HepG2 (cell line): ENCODE measurements around the gene ABCG5. TPM values are rescaled to one million over a fixed set of nuclear protein-coding genes. Genes with fewer than 3 reads are reported as not detected.

ENCODE experiments used
- BORCS8-MEF2B ChIP-seq: sonication (generic); formaldehyde crosslinking; IDR thresholded peaks from 2 replicates; pipeline ENCODE4 v1.8.0; 2022; ENCODE audit warnings: mild to moderate bottlenecking, missing genetic modification reagents
- CHCHD3 ChIP-seq: sonication (generic); formaldehyde crosslinking; IDR thresholded peaks from 2 replicates; pipeline ENCODE4 v1.8.0; 2022; ENCODE audit warnings: mild to moderate bottlenecking, missing genetic modification reagents, moderate library complexity
- FUBP1 ChIP-seq: sonication (generic); formaldehyde crosslinking; IDR thresholded peaks from 2 replicates; pipeline ENCODE4 v1.5.1; 2020; ENCODE audit warnings: missing genetic modification reagents, mild to moderate bottlenecking, borderline replicate concordance
- HCFC1 ChIP-seq: fragments of 150-350 bp; IDR thresholded peaks from 2 replicates; pipeline ENCODE4 v1.6.1; 2014; ENCODE audit warnings: low read depth, low read length
- JDP2 ChIP-seq: sonication (generic); formaldehyde crosslinking; IDR thresholded peaks from 2 replicates; pipeline ENCODE4 v1.8.1; 2022; ENCODE audit warnings: missing genetic modification reagents, borderline replicate concordance
- MEF2D ChIP-seq: sonication (generic); formaldehyde crosslinking; IDR thresholded peaks from 2 replicates; pipeline ENCODE4 v1.5.1; 2020; ENCODE audit warnings: mild to moderate bottlenecking, missing genetic modification reagents
- MIXL1 ChIP-seq: IDR thresholded peaks from 2 replicates; pipeline ENCODE4 v1.6.1; 2016
- NBN ChIP-seq: fragments of 450-650 bp; conservative IDR thresholded peaks from 2 replicates; pipeline ENCODE4 v1.6.1; 2017
- NR1H2 ChIP-seq: sonication (generic); formaldehyde crosslinking; IDR thresholded peaks from 2 replicates; pipeline ENCODE4 v1.8.1; 2022; ENCODE audit warnings: low read depth, missing genetic modification reagents, borderline replicate concordance
- POLR2AphosphoS5 ChIP-seq: IDR thresholded peaks from 2 replicates; pipeline ENCODE4 v1.6.1; 2012; ENCODE audit warnings: low read depth, low read length
- SSRP1 ChIP-seq: IDR thresholded peaks from 2 replicates; pipeline ENCODE4 v1.6.1; 2016; ENCODE audit warnings: control low read depth
- TCF7L2 ChIP-seq: IDR thresholded peaks from 2 replicates; pipeline ENCODE4 v1.6.1; 2011; ENCODE audit warnings: mild to moderate bottlenecking, low read depth, low read length, moderate library complexity
- THYN1 ChIP-seq: sonication (generic); formaldehyde crosslinking; IDR thresholded peaks from 2 replicates; pipeline ENCODE4 v1.8.1; 2023; ENCODE audit warnings: low read depth, mild to moderate bottlenecking, moderate library complexity, missing genetic modification reagents, borderline replicate concordance
- ZBTB21 ChIP-seq: sonication (generic); formaldehyde crosslinking; IDR thresholded peaks from 2 replicates; pipeline ENCODE4 v1.4.0; 2020; ENCODE audit warnings: missing genetic modification reagents
- ZKSCAN5 ChIP-seq: sonication (generic); formaldehyde crosslinking; IDR thresholded peaks from 2 replicates; pipeline ENCODE4 v1.5.1; 2020; ENCODE audit warnings: mild to moderate bottlenecking, missing genetic modification reagents
- ZNF282 ChIP-seq: fragments of 450-650 bp; IDR thresholded peaks from 2 replicates; pipeline ENCODE4 v1.6.1; 2018; ENCODE audit not compliant: partially characterized antibody
- ZNF296 ChIP-seq: sonication (generic); formaldehyde crosslinking; conservative IDR thresholded peaks from 2 replicates; pipeline ENCODE4 v1.5.0; 2020; ENCODE audit warnings: mild to moderate bottlenecking, missing genetic modification reagents
- ZNF337 ChIP-seq: sonication (generic); formaldehyde crosslinking; IDR thresholded peaks from 2 replicates; pipeline ENCODE4 v1.5.1; 2020; ENCODE audit warnings: missing genetic modification reagents, low read depth, mild to moderate bottlenecking, borderline replicate concordance
- ZNF367 ChIP-seq: sonication (generic); formaldehyde crosslinking; IDR thresholded peaks from 2 replicates; pipeline ENCODE4 v1.4.0; 2020; ENCODE audit warnings: missing genetic modification reagents, borderline replicate concordance
- ZNF432 ChIP-seq: sonication (generic); formaldehyde crosslinking; IDR thresholded peaks from 2 replicates; pipeline ENCODE4 v1.5.0; 2020; ENCODE audit warnings: missing genetic modification reagents, mild to moderate bottlenecking, borderline replicate concordance
- ZNF468 ChIP-seq: sonication (generic); formaldehyde crosslinking; IDR thresholded peaks from 2 replicates; pipeline ENCODE4 v1.8.0; 2022; ENCODE audit warnings: mild to moderate bottlenecking, moderate library complexity, missing genetic modification reagents
- ZNF510 ChIP-seq: sonication (generic); formaldehyde crosslinking; IDR thresholded peaks from 2 replicates; pipeline ENCODE4 v1.4.0; 2020; ENCODE audit warnings: low read depth, mild to moderate bottlenecking, missing genetic modification reagents
- ZNF7 ChIP-seq: IDR thresholded peaks from 2 replicates; pipeline ENCODE4 v1.6.1; 2016; ENCODE audit warnings: missing biosample characterization, missing genetic modification reagents
- ZNF724P ChIP-seq: sonication (generic); formaldehyde crosslinking; IDR thresholded peaks from 2 replicates; pipeline ENCODE4 v1.8.0; 2022; ENCODE audit warnings: missing genetic modification reagents, borderline replicate concordance
- ZNF747 ChIP-seq: sonication (generic); formaldehyde crosslinking; IDR thresholded peaks from 2 replicates; pipeline ENCODE4 v1.8.1; 2023; ENCODE audit warnings: missing genetic modification reagents, mild to moderate bottlenecking, borderline replicate concordance
- ZSCAN30 ChIP-seq: sonication (generic); formaldehyde crosslinking; IDR thresholded peaks from 2 replicates; pipeline ENCODE4 v1.5.0; 2020; ENCODE audit warnings: mild to moderate bottlenecking, missing genetic modification reagents
- polyA plus RNA-seq, 8 experiments: library from polyadenylated mRNA; depleted of rRNA in 3 of 8; stranded (reverse) in 7 of 8; unstranded in 1 of 8; fragments of >200 nt; fragmentation: Illumina TruSeq in 4 of 8; extraction: Trizol in 4 of 8; gene quantifications; 2 replicates each; pipeline versions ENCODE4 v1.2.1 to v1.2.3, GENCODE V29; 2011 to 2016; ENCODE audit warnings: low read depth in 4 of 8, missing spikeins in 1 of 8, mixed read lengths in 1 of 8; ENCODE audit not compliant: insufficient read depth in 1 of 8
- total RNA-seq, 5 experiments: library from RNA; depleted of rRNA; stranded (reverse); fragments of >200 nt; fragmentation: Illumina TruSeq; extraction: Trizol; gene quantifications; 2 replicates each; pipeline ENCODE4 v1.2.3, GENCODE V29; 2016; ENCODE audit warnings: low read depth in 1 of 5
- TF ChIP-seq, protein P1 (sequence below): sonication (generic); formaldehyde crosslinking; IDR thresholded peaks from 2 replicates; pipeline ENCODE4 v1.4.0; 2020; ENCODE audit warnings: missing genetic modification reagents, mild to moderate bottlenecking, borderline replicate concordance

ABCG5 gene
- total and polyA plus RNA-seq, 2 of the 13 experiments (the other 11 are each of a cell fraction or from before 2014, with no cell fraction given): 15.1 to 39.0 TPM

- no peak for TF ChIP-seq ZNF510 (CRISPR knock-in tag)
- no peak for TF ChIP-seq MEF2D (CRISPR knock-in tag)
- no peak for TF ChIP-seq ZNF7 (CRISPR knock-in tag)
- TF ChIP-seq POLR2AphosphoS5: no peak
- no peak for TF ChIP-seq ZBTB21
- no peak for TF ChIP-seq ZSCAN30
- TF ChIP-seq CHCHD3: no peak
- no peak for TF ChIP-seq TCF7L2
- no peak for TF ChIP-seq JDP2 (CRISPR knock-in tag)
- TF ChIP-seq ZKSCAN5 (CRISPR knock-in tag): no peak
- TF ChIP-seq ZNF337: no peak
- TF ChIP-seq BORCS8-MEF2B (CRISPR knock-in tag): peak; percentile 75; the same call in 1 of the 2 replicates
- no peak for TF ChIP-seq FUBP1 (CRISPR knock-in tag)
- 0 out of 2 replicates have a peak, but pooled peaks have one; percentile 26 for TF ChIP-seq MIXL1 (CRISPR knock-in tag)
- no peak for TF ChIP-seq NR1H2 (CRISPR knock-in tag)
- no peak for TF ChIP-seq ZNF282
- no peak for TF ChIP-seq ZNF367 (CRISPR knock-in tag)
- TF ChIP-seq HCFC1: no peak
- TF ChIP-seq ZNF296 (CRISPR knock-in tag): no peak
- no peak for TF ChIP-seq THYN1 (CRISPR knock-in tag)
- no peak for TF ChIP-seq ZNF747
- TF ChIP-seq NBN: no peak
- TF ChIP-seq SSRP1 (CRISPR knock-in tag): 0 out of 2 replicates have a peak, but pooled peaks have one; percentile 40
- TF ChIP-seq, protein P1, sequence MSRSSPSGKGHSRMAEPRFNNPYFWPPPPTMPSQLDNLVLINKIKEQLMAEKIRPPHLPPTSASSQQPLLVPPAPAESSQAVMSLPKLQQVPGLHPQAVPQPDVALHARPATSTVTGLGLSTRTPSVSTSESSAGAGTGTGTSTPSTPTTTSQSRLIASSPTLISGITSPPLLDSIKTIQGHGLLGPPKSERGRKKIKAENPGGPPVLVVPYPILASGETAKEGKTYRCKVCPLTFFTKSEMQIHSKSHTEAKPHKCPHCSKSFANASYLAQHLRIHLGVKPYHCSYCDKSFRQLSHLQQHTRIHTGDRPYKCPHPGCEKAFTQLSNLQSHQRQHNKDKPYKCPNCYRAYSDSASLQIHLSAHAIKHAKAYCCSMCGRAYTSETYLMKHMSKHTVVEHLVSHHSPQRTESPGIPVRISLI: peak; percentile 52; the same call in 1 of the 2 replicates
- TF ChIP-seq ZNF432: no peak
- TF ChIP-seq ZNF468 (CRISPR knock-in tag): no peak
- TF ChIP-seq ZNF724P (CRISPR knock-in tag): no peak
Observed at GRCh38 chr2:43877782-43878464, 39.3 kb upstream of the ABCG5 start (continued).
